ENCODE measurements around the gene ZNF394. TPM values are rescaled to one million over a fixed set of nuclear protein-coding genes. Genes with fewer than 3 reads are reported as not detected.

The ZNF394 gene
- total RNA-seq, 4 donors from 2014 or later: 24.6 to 42.2 (median 32.0) TPM

GRCh38 chr7:99531354-99531765 lies 31.3 kb upstream of the ZNF394 start:
- TF ChIP-seq CTCF (IDR thresholded peaks at IDR 0.05; ENCODE audit: low read depth): no peak

GRCh38 chr7:99525713-99526440 lies 25.8 kb upstream of the ZNF394 start:
- TF ChIP-seq CTCF (IDR thresholded peaks at IDR 0.05; ENCODE audit: low read depth): no peak

- TF ChIP-seq CTCF (IDR thresholded peaks at IDR 0.05; ENCODE audit: low read depth): no peak
Measured at GRCh38 chr7:99521399-99521798, 21.3 kb upstream of the ZNF394 start.

DNA sequence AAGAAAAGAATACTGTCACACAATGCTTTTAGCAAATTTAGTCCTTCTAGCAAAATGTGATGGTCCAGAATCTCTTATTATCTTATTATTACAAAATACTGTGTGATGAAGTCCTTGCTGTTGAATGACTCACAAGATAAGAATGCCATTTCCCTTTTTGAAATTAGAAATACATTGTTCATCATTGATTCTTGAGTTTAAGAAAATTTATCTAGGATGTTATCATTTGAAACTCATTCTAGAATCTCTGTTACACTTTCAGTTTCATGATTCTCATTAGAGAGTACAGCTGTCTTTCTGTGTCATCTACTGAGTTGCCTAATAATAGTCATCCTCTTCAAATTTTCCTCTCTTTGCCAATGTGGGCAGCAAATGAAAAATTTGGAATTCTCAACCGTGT lies 14.0 kb upstream of the ZNF394 start:
- TF ChIP-seq CTCF (IDR thresholded peaks at IDR 0.05; ENCODE audit: low read depth): no peak

DNA sequence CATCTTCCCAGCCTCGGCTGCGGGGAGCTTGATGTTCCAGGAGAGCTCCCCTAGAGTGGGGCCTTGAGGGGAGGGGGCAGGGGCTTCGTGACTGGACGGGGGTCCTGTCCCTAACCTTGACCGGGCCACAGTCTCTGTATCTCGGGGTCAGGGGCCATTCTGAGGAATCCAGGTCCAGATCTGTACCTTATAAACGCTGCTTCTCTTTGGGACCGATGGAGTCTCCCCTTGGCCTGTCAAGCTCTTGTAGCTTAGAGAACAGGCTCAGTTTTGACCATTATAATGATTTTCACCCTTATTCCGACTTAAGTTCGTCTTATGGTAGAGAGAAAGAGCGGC lies 5.2 kb upstream of the ZNF394 start:
- TF ChIP-seq CTCF (IDR thresholded peaks at IDR 0.05; ENCODE audit: low read depth): no peak

DNA sequence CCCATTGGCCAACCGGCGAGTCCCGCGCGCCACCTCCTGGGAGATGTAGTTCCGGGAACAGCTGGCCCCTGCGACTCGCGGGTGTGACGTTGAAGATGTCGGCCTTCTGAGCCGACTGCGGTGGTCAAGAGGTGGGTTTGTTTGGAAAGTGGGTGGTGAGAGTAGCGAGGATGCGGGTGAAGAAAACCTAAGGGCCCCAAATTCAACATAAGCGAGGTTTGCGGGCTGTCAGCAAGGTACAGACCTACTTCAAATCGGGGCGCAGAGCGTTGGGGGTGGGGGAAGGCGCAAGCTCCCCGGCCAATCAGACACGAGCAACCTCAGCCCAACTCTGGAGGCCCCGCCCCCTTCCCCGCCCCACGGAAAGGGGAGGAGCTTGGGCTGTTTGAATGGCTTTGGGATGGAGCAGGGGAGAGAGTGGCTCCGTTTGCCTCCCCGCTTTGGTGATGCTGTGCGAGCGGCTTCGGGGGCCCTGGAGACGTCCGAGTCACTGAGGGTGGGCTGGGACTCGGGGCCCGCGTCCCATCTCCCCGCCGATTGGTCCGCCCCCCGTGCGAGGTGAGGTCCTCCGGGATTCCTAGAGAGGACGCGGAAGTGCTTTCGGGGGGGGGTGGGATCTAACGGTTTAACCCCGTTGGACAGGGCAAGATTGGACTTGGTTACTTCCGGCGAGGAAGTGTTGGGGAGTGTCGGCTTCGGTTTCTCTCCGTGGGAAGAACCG lies 4.7 kb upstream of the ZNF394 start, which contains the start of gene ZKSCAN5:
ZKSCAN5 (plus strand) TSS at position 60 of the 721 bp plus-strand sequence. CDS start 1,383 bp downstream, outside the sequence.
- TF ChIP-seq CTCF (IDR thresholded peaks at IDR 0.05; ENCODE audit: low read depth): no peak

GRCh38 chr7:99504281-99504602 lies 4.2 kb upstream of the ZNF394 start:
- TF ChIP-seq CTCF (IDR thresholded peaks at IDR 0.05; ENCODE audit: low read depth): no peak
